OCI-LY3 (cell line): ENCODE measurements around the gene NLGN1.
A peak's percentile ranks its signal among the peaks of the same experiment; 100 is the strongest.

Experiments
- H2AFZ ChIP-seq: fragments of 200-600, 300-600 bp; shearing (Covaris generic); 2 replicates; pipeline ENCODE4 v1.6.0; 2014; ENCODE audit warnings: antibody characterized with exemption, low read depth, low read length
- H3K27ac ChIP-seq: fragments of 200-600, 300-600 bp; sonication (generic); 2 replicates; pipeline ENCODE4 v1.5.1; 2014; ENCODE audit warnings: mild to moderate bottlenecking, low read length, moderate library complexity, mixed read lengths
- H3K27me3 ChIP-seq: fragments of 200-600, 300-600 bp; sonication (generic); 2 replicates; pipeline ENCODE4 v1.6.1; 2014; ENCODE audit warnings: low read depth, low read length, mixed read lengths
- H3K36me3 ChIP-seq: fragments of 200-600, 300-600 bp; sonication (generic); replicated peaks from 2 replicates; pipeline ENCODE3; 2014; ENCODE audit warnings: low read depth, low read length, mixed read lengths
- H3K4me1 ChIP-seq: fragments of 300-600, 200-600 bp; sonication (generic); 2 replicates; pipeline ENCODE4 v1.6.1; 2014; ENCODE audit warnings: low read length, mixed read lengths
- H3K4me2 ChIP-seq: fragments of 200-600, 300-600 bp; sonication (generic); 2 replicates; pipeline ENCODE4 v1.6.1; 2014; ENCODE audit warnings: low read length, mixed read lengths
- H3K4me3 ChIP-seq: fragments of 300-600, 200-600 bp; sonication (generic); 2 replicates; pipeline ENCODE4 v1.5.1; 2014; ENCODE audit warnings: antibody characterized with exemption, mild to moderate bottlenecking, low read length, moderate library complexity
- H3K79me2 ChIP-seq: fragments of 300-600, 200-600 bp; shearing (Covaris generic); 2 replicates; pipeline ENCODE4 v1.6.1; 2014; ENCODE audit warnings: mild to moderate bottlenecking, low read length, mixed read lengths
- H3K9ac ChIP-seq: fragments of 300-600, 200-600 bp; shearing (Covaris generic); 2 replicates; pipeline ENCODE4 v1.6.0; 2014; ENCODE audit warnings: mild to moderate bottlenecking, low read length, moderate library complexity
- H3K9me3 ChIP-seq: fragments of 200-600, 300-600 bp; shearing (Covaris generic); 2 replicates; pipeline ENCODE4 v1.6.1; 2014; ENCODE audit warnings: low read length, mixed read lengths; ENCODE audit not compliant: insufficient read depth
- H4K20me1 ChIP-seq: fragments of 200-600, 300-600 bp; sonication (generic); 2 replicates; pipeline ENCODE4 v1.6.1; 2016; ENCODE audit warnings: low read length, mixed read lengths; ENCODE audit not compliant: insufficient read depth
- EZH2phosphoT487 ChIP-seq: fragments of 200-600 bp; shearing (Covaris generic); IDR thresholded peaks from 2 replicates; pipeline ENCODE4 v1.6.1; 2018; ENCODE audit warnings: antibody characterized with exemption, mixed run types, low read depth
- TF ChIP-seq, protein P1 (sequence below): fragments of 200-600, 300-600 bp; sonication (generic); IDR thresholded peaks from 2 replicates; pipeline ENCODE4 v1.5.1; 2014; ENCODE audit warnings: antibody characterized with exemption, low read length, low read depth

Gene NLGN1

DNA sequence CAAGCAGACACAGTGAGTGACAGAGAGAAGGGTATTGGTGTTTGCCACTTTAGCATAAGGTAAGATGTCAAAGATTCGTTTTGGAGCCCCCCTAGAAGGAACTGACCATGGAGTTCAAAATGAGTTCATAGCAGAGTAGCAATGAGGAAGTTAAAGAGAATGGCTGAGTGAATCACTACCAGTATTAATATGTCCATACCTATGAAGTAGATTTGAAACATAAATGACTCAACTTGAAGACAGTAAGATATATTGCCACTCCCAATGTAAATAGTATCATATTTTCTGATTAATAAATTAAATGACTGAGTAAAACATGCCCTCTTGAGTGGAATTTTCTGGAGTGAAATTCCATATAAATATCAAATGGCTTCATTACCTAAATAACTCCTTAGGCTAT is 675.1 kb downstream of the NLGN1 start:
- Histone ChIP-seq H3K9me3 (no peaks in the 10 kb centered on the region), H3K4me3 (no peak overlapping the region), H4K20me1 (no peaks in the 10 kb centered on the region), H2AFZ (peak overlapping the region; percentile 63; the same call in 1 of the 2 replicates), H3K27ac (no peak overlapping the region), H3K36me3 (no peaks in the 10 kb centered on the region), H3K4me2 (peak overlapping the region; percentile 41), H3K4me1 (peaks cover 19% of the 10 kb centered on the region), H3K9ac (no peak overlapping the region), H3K79me2 (no peaks in the 10 kb centered on the region), H3K27me3 (no peaks in the 10 kb centered on the region)
- no peak for TF ChIP-seq EZH2phosphoT487
- TF ChIP-seq, protein P1, sequence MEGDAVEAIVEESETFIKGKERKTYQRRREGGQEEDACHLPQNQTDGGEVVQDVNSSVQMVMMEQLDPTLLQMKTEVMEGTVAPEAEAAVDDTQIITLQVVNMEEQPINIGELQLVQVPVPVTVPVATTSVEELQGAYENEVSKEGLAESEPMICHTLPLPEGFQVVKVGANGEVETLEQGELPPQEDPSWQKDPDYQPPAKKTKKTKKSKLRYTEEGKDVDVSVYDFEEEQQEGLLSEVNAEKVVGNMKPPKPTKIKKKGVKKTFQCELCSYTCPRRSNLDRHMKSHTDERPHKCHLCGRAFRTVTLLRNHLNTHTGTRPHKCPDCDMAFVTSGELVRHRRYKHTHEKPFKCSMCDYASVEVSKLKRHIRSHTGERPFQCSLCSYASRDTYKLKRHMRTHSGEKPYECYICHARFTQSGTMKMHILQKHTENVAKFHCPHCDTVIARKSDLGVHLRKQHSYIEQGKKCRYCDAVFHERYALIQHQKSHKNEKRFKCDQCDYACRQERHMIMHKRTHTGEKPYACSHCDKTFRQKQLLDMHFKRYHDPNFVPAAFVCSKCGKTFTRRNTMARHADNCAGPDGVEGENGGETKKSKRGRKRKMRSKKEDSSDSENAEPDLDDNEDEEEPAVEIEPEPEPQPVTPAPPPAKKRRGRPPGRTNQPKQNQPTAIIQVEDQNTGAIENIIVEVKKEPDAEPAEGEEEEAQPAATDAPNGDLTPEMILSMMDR = no peak

GRCh38 chr3:174083706-174084105 is 686.2 kb downstream of the NLGN1 start:
- no peaks in the 10 kb centered on the region for H3K9me3 ChIP-seq
- H3K27ac ChIP-seq = no peak overlapping the region
- H3K79me2 ChIP-seq = no peaks in the 10 kb centered on the region
- no peak for TF ChIP-seq EZH2phosphoT487
- TF ChIP-seq, protein P1 = no peak
- no peak overlapping the region for H3K4me3 ChIP-seq
- H3K4me1 ChIP-seq = no peaks in the 10 kb centered on the region
- no peak overlapping the region for H3K4me2 ChIP-seq
- no peaks in the 10 kb centered on the region for H3K27me3 ChIP-seq
- H4K20me1 ChIP-seq = no peaks in the 10 kb centered on the region
- H3K36me3 ChIP-seq = no peaks in the 10 kb centered on the region
- no peak overlapping the region for H3K9ac ChIP-seq
- no peak overlapping the region for H2AFZ ChIP-seq

DNA sequence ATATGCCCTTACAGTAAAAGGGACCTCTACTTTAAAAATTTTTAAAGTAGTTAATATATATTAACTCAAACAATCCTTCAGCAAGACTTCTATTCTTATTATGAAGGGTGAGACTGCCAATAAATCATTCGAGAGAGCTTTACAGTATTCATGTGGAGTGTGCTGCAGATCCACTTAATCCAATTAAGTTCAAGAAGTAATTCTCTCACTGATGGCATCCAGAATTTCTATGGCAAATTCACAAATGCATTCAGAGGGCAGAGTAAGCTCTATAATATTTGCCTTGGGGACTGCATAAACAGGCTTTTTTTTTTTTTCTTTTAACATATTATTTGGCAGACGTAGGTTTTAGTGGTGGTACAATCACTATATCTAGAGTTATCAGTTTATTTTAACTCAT is 692.0 kb downstream of the NLGN1 start:
- Histone ChIP-seq H3K4me1 (no peaks in the 10 kb centered on the region), H4K20me1 (no peaks in the 10 kb centered on the region), H3K4me3 (no peak overlapping the region), H3K79me2 (no peaks in the 10 kb centered on the region), H2AFZ (no peak overlapping the region), H3K27ac (no peak overlapping the region), H3K36me3 (no peaks in the 10 kb centered on the region), H3K9me3 (no peaks in the 10 kb centered on the region), H3K9ac (no peak overlapping the region), H3K4me2 (no peak overlapping the region), H3K27me3 (no peaks in the 10 kb centered on the region)
- TF ChIP-seq EZH2phosphoT487 = no peak
- TF ChIP-seq, protein P1 = no peak

DNA sequence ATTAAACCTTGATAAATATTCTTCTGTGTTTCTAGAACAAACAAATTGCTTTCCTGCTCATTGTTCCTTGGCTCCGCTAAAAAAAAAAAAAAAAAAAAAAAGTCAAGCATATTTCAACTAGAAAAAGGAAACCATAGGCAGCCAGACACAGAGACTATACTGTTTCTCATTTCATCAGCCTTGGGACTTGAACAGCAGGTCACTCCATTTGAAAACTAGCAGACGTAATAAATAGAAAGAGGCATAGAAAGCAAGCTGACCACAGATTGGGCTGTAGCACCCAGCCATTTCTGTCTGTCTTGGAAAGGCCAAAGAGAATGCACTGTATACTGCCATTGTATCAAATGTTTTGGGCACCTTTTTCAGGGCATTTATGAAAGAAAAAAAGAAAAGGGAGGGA is 697.1 kb downstream of the NLGN1 start:
- H2AFZ ChIP-seq = no peak overlapping the region
- H4K20me1 ChIP-seq = no peaks in the 10 kb centered on the region
- H3K27ac ChIP-seq = no peak overlapping the region
- no peak for TF ChIP-seq EZH2phosphoT487
- TF ChIP-seq, protein P1 = no peak
- H3K4me3 ChIP-seq = no peak overlapping the region
- H3K27me3 ChIP-seq = no peaks in the 10 kb centered on the region
- H3K4me1 ChIP-seq = no peaks in the 10 kb centered on the region
- no peaks in the 10 kb centered on the region for H3K36me3 ChIP-seq
- H3K9ac ChIP-seq = no peak overlapping the region
- H3K4me2 ChIP-seq = no peak overlapping the region
- H3K9me3 ChIP-seq = no peaks in the 10 kb centered on the region
- no peaks in the 10 kb centered on the region for H3K79me2 ChIP-seq
